ENCODE data around the gene TFE3.

TFE3 gene

DNA sequence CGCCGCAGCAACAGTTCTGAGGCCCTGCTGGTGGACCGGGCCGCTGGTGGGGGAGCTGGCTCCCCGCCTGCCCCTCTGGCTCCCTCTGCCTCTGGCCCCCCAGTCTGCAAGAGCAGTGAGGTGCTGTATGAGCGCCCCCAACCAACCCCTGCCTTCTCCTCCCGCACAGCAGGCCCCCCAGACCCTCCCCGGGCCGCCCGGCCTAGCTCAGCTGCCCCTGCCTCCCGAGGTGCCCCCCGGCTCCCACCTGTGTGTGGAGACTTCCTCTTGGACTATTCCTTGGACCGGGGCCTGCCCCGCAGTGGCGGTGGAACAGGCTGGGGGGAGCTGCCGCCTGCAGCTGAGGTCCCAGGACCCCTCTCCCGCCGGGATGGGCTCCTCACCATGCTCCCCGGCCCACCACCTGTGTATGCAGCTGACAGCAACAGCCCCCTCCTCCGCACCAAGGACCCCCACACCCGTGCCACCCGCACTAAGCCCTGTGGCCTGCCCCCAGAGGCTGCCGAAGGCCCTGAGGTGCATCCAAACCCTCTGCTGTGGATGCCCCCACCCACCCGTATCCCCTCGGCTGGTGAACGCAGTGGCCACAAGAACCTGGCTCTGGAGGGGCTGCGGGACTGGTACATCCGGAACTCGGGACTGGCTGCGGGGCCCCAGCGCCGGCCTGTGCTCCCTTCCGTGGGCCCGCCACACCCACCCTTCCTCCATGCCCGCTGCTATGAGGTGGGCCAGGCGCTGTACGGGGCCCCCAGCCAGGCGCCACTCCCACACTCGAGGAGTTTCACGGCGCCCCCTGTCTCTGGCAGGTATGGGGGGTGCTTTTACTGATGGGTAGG is 24.3 kb upstream of the TFE3 start:
- DNase-seq, result no peak
- ATAC-seq, result no peak
- Mint-ChIP-seq H3K9me3 (no peaks in the 10 kb centered on the region), H3K27ac (no peak overlapping the region), H3K27me3 (no peaks in the 10 kb centered on the region), H3K36me3 (ENCODE audit: low read depth) (no peaks in the 10 kb centered on the region), H3K4me1 (peaks cover 5% of the 10 kb centered on the region), H3K4me3 (no peak overlapping the region)

DNA sequence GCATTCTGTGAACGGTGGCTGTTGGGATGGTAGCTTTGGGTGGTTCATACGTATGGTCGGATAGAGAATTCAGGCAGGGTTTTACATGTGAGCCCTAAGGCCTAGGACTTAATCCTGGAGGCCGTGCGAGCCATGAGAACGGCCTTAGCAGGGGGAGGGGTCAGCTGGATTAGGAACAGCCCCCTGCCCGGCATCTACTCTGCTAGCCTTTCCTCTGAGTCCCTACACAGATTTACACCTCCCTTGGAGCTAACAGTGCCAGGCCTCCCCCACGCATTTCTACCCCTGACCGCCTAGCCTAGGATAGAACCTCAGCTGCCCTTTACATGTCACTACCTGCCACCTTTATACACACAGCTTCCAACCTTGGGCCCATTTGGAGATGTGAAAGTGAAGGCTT is 23.5 kb upstream of the TFE3 start:
- no peak overlapping the region for H3K27ac Mint-ChIP-seq
- DNase-seq (no peak), ATAC-seq (no peak)
- H3K4me3 Mint-ChIP-seq, result no peak overlapping the region
- H3K36me3 Mint-ChIP-seq (ENCODE audit: low read depth), result no peaks in the 10 kb centered on the region
- H3K9me3 Mint-ChIP-seq, result no peaks in the 10 kb centered on the region
- no peaks in the 10 kb centered on the region for H3K27me3 Mint-ChIP-seq
- peaks cover 2% of the 10 kb centered on the region for H3K4me1 Mint-ChIP-seq

DNA sequence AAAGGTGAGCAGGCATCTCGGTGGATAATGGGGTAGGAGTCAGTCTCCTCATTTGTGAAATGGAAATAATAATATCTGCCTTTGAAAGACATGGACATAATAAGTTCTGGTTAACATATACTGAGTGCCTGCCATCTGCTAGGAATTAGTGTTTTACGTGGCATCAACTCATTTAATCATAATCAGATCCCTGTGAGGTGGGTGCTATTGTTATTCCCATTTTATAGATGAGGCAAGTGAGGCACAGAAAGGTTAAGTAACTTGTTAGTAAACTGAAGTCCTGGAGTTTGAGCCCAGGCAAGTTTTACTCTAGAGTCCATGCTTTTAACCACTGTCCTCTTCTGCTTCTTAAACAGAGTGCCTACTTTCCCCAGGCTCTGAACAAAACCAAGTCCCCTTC is 23.1 kb upstream of the TFE3 start:
- DNase-seq (no peak), ATAC-seq (no peak)
- H3K27me3 Mint-ChIP-seq, result no peaks in the 10 kb centered on the region
- no peak overlapping the region for H3K27ac Mint-ChIP-seq
- no peak overlapping the region for H3K4me3 Mint-ChIP-seq
- no peaks in the 10 kb centered on the region for H3K36me3 Mint-ChIP-seq (ENCODE audit: low read depth)
- no peaks in the 10 kb centered on the region for H3K4me1 Mint-ChIP-seq
- no peaks in the 10 kb centered on the region for H3K9me3 Mint-ChIP-seq

DNA sequence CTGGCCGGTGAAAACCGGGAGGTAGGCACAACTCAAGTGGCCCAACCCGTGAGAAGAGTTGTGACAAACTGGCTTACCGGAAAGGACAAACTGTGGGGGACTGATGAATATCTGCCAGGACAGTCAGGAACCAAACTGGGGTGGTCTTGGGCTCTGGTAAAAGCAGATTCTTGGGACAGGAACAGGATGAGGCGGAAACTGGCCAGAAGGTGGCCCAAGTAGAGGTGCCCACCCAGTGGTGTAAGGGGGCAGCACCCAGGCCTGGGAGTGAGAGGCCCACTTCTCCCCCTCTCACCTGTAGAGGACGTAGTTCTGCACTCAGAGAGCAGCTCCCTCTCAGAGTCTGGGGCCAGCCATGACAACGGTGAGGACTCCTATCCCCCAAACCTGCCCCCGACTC is 21.6 kb upstream of the TFE3 start:
- ATAC-seq, result no peak
- no peaks in the 10 kb centered on the region for H3K36me3 Mint-ChIP-seq (ENCODE audit: low read depth)
- no peak overlapping the region for H3K4me3 Mint-ChIP-seq

DNA sequence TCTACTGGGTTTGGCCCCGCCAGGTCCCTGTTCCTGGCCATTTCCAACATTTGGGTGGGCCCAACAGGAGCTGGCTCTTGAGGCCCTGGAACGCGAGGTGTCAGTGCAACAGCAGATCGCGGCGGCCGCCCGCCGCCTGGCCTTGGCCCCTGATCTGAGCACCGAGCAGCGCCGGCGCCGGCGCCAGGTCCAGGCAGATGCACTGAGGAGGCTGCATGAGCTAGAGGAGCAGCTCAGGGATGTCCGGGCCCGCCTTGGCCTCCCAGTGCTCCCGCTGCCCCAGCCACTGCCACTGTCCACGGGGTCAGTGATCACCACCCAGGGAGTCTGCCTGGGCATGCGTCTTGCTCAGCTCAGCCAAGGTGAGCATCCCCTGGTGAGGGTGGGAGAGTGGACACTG is 21.1 kb upstream of the TFE3 start:
- no peak for ATAC-seq
- H3K27me3 Mint-ChIP-seq, result no peaks in the 10 kb centered on the region
- H3K9me3 Mint-ChIP-seq, result no peaks in the 10 kb centered on the region
- no peak overlapping the region for H3K27ac Mint-ChIP-seq
- no peaks in the 10 kb centered on the region for H3K36me3 Mint-ChIP-seq (ENCODE audit: low read depth)
- DNase-seq, result no peak
- H3K4me1 Mint-ChIP-seq, result no peaks in the 10 kb centered on the region
- H3K4me3 Mint-ChIP-seq, result no peak overlapping the region

More for the DNA sequence above, 21.6 kb upstream of the TFE3 start:
- Mint-ChIP-seq H3K4me1 (no peaks in the 10 kb centered on the region), H3K9me3 (no peaks in the 10 kb centered on the region), H3K27me3 (no peaks in the 10 kb centered on the region), H3K27ac (no peak overlapping the region)
- DNase-seq, result no peak

DNA sequence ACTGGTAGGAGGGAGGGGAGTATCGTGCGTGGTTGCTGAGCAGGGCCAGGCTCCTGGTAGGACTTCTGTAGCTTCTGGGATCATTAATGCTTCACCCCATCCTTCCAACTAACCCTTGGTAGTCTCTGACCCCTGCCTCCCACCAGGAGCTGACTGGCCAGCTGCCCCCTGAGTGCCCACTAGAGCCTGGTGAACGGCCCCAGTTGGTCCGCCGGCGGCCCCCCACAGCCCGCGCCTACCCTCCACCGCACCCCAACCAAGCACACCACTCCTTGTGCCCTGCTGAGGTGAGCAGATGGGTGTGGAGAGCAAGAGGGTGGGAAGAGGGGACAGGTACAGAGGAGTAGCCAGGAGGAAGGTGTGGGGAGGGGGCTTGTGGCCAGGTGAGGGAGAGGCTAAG is 20.6 kb upstream of the TFE3 start:
- no peaks in the 10 kb centered on the region for H3K27me3 Mint-ChIP-seq
- H3K36me3 Mint-ChIP-seq (ENCODE audit: low read depth), result no peaks in the 10 kb centered on the region
- no peak overlapping the region for H3K4me3 Mint-ChIP-seq
- DNase-seq (no peak), ATAC-seq (no peak)
- H3K27ac Mint-ChIP-seq, result no peak overlapping the region
- no peaks in the 10 kb centered on the region for H3K4me1 Mint-ChIP-seq
- H3K9me3 Mint-ChIP-seq, result no peaks in the 10 kb centered on the region

DNA sequence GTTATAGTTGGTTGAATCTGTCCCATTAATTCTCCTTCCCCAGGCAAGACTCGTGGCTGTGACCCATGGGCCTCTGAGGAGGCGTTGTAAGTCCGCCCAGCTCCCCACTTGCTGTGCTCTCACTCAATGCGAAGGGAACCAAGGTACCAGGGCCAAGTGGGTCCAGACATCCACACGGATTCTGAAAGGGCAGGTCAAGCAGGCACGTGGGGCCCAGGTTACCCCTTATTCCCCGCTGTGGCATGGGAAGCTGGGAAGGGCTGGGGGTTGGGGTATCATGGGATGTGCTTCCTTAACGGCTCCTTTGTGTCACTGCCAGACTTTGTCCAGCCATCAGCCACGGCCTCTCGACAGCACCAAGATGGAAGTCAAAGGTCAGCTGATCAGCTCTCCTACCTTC is 18.8 kb upstream of the TFE3 start:
- Mint-ChIP-seq H3K4me1 (peaks cover 4% of the 10 kb centered on the region), H3K27me3 (no peaks in the 10 kb centered on the region), H3K27ac (no peak overlapping the region), H3K4me3 (no peak overlapping the region), H3K9me3 (no peaks in the 10 kb centered on the region), H3K36me3 (ENCODE audit: low read depth) (no peaks in the 10 kb centered on the region)
- DNase-seq (no peak), ATAC-seq (no peak)

DNA sequence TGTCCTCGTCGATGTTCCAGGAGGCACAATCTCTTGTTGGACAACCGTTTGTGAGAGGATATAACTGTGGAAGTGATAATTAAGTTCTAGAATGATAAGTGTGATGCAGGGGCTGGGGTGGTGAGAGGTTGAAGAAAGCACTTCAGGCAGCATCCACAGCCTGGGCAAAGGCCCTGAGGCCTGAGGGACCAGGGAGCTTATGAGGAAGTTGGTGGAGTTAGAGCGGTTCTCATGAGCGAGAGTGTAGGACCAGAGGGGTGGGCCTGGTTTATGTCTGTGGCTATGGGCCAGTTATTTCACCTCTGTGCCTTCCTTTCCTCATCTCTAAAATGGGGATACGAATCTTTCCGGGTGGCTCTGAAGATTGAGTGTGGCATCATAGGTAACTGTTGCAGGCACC is 18.3 kb upstream of the TFE3 start:
- Mint-ChIP-seq H3K4me3 (no peak overlapping the region), H3K36me3 (ENCODE audit: low read depth) (no peaks in the 10 kb centered on the region), H3K27ac (no peak overlapping the region), H3K9me3 (no peaks in the 10 kb centered on the region), H3K4me1 (peaks cover 7% of the 10 kb centered on the region), H3K27me3 (no peaks in the 10 kb centered on the region)
- ATAC-seq (no peak), DNase-seq (no peak)

DNA sequence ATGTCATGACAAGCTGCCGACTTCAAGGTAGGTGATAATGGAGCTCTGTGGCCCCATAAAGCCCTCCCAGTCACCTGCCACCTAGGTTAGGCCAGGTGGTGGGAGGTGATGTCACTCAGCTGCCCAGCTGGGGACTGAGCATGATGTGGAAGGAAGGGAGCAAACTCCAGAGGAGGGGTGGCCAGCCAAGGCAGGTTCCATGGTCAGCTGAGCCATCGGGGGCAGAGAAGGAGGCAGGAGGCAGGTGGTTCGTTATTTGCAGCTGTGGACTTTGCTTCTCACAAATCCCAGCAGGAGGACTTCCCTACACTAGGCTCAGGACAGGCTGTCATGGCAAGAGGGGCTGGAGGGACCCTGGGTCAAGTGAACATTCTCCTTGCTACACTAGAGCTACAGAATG is 17.8 kb upstream of the TFE3 start:
- no peak overlapping the region for H3K4me3 Mint-ChIP-seq
- no peak overlapping the region for H3K27ac Mint-ChIP-seq

DNA sequence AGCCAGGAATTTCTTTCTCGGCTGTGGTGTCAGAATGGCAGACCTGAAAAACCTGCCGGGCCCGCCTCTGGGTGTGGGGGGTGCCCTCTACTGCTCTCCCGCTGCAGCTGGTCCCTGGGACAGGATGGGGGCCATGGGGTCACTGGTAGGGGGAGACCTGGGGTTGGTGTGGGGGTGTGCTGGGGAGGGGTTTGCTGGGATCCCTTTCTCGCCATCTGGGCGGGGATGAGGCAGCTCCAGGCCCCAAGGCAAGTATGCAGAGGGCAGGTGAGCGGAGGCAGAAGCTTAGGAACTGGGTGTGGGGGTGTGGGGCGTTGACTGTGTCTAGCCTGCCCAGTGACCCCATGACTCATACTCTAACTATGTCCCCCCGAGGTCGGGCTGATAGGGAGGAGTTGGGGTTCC is 16.5 kb upstream of the TFE3 start:
- DNase-seq (no peak), ATAC-seq (no peak)
- Mint-ChIP-seq H3K4me3 (no peak overlapping the region), H3K27me3 (no peaks in the 10 kb centered on the region), H3K9me3 (no peaks in the 10 kb centered on the region), H3K36me3 (ENCODE audit: low read depth) (no peaks in the 10 kb centered on the region), H3K27ac (no peak overlapping the region), H3K4me1 (peaks cover 18% of the 10 kb centered on the region)

More for the DNA sequence above, 17.8 kb upstream of the TFE3 start:
- Mint-ChIP-seq H3K27me3 (no peaks in the 10 kb centered on the region), H3K9me3 (no peaks in the 10 kb centered on the region), H3K4me1 (peaks cover 9% of the 10 kb centered on the region), H3K36me3 (ENCODE audit: low read depth) (no peaks in the 10 kb centered on the region)
- DNase-seq (no peak), ATAC-seq (no peak)

DNA sequence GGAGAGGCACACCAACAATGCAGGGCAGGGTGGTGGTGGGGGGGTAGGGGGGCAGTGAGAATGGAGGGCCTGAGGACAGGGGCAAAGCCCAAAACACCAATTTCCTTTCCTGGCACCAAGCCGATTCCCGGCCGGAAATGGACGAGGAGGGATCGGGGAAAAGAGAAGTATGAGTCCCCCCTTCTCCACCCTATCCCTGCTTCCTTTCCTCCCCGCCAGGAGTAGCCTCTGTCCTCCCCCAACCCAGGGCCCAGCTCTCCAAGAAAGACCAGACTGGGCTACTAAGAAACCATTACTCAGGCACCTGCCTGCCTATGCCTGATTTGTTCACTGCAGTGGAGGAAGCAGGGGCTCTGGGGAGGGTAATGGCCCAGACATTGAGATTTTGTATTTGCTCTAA is 16.0 kb upstream of the TFE3 start:
- Mint-ChIP-seq H3K9me3 (no peaks in the 10 kb centered on the region), H3K27me3 (no peaks in the 10 kb centered on the region), H3K27ac (no peak overlapping the region), H3K4me1 (peaks cover 21% of the 10 kb centered on the region), H3K36me3 (ENCODE audit: low read depth) (no peaks in the 10 kb centered on the region), H3K4me3 (no peak overlapping the region)
- ATAC-seq, result no peak
- DNase-seq, result no peak

DNA sequence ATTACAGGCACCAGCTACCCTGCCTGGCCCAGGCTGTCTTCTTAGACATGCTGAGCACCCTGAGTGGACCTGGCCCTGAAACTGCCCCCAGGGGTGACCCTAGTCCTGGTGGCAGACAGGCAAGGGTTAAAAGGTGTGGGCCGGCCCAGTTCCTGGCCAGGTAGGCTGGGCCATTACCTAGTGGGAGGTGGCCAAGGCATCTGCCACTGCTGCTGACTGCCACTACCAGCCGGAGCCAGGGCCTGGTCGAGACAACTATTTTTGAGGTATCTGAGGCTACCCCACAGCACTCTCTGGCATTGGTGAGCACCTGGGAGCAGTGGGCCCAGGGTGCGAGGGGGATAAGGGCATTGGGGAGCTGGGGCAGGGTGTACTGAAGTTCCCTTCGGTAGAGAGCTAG is 15.6 kb upstream of the TFE3 start, which contains the start of gene CCDC120:
CCDC120 (plus strand) TSS at position 206 of the 400 bp plus-strand sequence. CDS start 3,043 bp downstream, outside the sequence.
- no peak within 1 kb of the TSS for H3K4me3 Mint-ChIP-seq
- DNase-seq (no peak), ATAC-seq (no peak)
- H3K27me3 Mint-ChIP-seq, result no peaks in the 10 kb centered on the region
- H3K9me3 Mint-ChIP-seq, result no peaks in the 10 kb centered on the region
- peaks cover 25% of the 10 kb centered on the region for H3K4me1 Mint-ChIP-seq
- no peak within 1 kb of the TSS for H3K27ac Mint-ChIP-seq
- no peaks in the 10 kb centered on the region for H3K36me3 Mint-ChIP-seq (ENCODE audit: low read depth)

DNA sequence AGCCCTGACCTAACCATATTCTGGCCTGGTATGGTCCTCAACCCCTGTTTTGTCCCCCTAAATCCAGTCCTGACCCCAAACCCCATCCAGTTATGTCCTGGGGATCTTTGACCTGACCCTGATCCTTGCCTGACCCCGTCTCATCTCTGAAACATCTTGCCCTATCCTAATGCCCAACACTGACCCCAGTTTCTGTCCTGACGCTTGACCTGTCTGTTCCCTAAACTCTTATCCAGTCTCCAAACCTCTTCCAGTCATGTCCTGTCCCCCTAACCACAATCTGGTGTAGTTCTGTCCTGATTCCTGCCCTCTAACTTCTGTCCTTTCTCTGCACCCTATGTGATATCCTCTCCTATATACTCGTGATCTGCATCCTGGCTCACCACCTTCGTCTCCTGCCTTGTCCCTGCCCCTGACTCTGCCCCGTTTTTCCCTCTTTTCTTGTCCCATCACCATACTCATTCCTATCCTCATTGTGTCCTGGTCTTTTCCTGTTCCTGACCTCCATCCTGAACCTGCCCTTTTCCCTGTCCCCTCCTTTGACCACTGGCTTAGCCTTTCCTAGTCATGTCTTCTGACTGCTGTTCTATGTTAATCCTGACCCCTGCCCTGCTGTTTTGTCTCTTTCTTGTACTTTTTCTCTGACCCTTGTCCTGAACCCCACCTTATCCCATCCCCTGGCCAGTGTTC is 11.1 kb upstream of the TFE3 start:
- ATAC-seq, result no peak
- H3K36me3 Mint-ChIP-seq (ENCODE audit: low read depth), result no peaks in the 10 kb centered on the region
- H3K4me1 Mint-ChIP-seq, result peaks cover 33% of the 10 kb centered on the region
- peak overlapping the region; percentile 83 for H3K4me3 Mint-ChIP-seq
- H3K9me3 Mint-ChIP-seq, result no peaks in the 10 kb centered on the region
- no peaks in the 10 kb centered on the region for H3K27me3 Mint-ChIP-seq
- H3K27ac Mint-ChIP-seq, result peak overlapping the region; percentile 83
- DNase-seq, result no peak

DNA sequence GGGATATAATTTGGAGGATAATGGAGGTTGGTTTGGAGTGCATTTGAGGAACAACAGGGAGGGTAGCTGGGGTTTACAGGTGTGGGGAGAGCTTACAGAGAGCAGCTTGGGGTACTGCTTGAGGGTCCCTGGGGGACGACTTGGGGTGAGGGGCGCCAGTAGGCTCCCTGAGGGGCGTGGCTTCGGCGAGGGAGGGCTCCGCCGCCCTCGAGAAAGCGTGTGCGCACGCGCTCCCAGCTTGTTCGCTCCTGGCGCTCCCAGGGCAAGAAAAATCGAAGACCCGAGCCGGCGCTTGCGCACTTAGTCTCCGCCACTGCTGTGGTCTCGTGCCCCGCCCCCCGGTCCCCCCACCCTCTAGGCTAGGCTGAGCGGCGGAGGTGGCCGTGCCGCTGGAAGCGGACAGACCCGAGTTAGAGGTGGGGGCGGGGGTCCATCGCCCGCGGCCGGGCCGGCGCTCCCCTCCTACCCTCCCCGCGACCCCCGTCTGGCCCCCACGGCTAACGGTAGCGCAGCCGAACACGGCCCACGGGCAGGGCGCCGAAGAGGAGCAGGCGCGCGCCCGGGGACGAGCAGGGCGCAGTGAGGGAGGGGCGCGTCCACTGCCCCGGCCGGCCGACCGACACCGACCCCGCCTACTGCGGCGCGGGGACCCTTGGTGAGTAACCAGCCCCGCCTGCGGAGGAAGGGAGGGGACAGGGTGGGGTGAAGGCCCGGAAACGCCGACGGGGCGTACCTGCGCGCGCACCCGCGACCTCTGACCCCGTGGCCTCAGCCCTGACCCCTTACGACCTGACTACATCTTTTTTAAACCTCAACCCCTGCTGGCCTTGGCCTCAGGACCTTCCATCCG is 10.3 kb upstream of the TFE3 start:
- DNase-seq, result peak; percentile 70
- H3K4me1 Mint-ChIP-seq, result peaks cover 33% of the 10 kb centered on the region
- no peaks in the 10 kb centered on the region for H3K27me3 Mint-ChIP-seq
- H3K27ac Mint-ChIP-seq, result peak overlapping the region; percentile 86
- peak overlapping the region; percentile 83 for H3K4me3 Mint-ChIP-seq
- H3K9me3 Mint-ChIP-seq, result no peaks in the 10 kb centered on the region
- ATAC-seq, result peak; percentile 81
- no peaks in the 10 kb centered on the region for H3K36me3 Mint-ChIP-seq (ENCODE audit: low read depth)

DNA sequence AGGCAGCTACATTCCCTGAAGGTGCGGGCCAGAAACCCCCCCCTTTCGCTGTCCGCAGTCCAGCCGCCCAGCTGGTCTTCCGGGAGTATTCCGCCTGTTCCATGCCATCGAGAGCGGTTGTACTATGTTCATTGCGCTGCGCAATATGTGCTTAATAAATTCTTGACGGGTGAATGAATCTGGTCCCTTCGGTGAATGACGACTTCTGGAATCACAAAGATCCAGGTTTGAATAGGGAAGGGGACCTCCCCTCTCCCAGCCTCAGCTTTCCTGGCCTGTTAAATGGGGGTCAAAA is 777 bp upstream of the TFE3 start:
- no peaks in the 10 kb centered on the region for H3K9me3 Mint-ChIP-seq
- H3K27ac Mint-ChIP-seq, result peak overlapping the region; percentile 58
- no peaks in the 10 kb centered on the region for H3K27me3 Mint-ChIP-seq
- no peak for DNase-seq
- H3K36me3 Mint-ChIP-seq (ENCODE audit: low read depth), result peaks cover under 1% of the 10 kb centered on the region
- no peak for ATAC-seq
- peak overlapping the region; percentile 89 for H3K4me3 Mint-ChIP-seq
- peaks cover 29% of the 10 kb centered on the region for H3K4me1 Mint-ChIP-seq

Measured in activated naive CD8-positive, alpha-beta T cell treated with anti-CD3 and anti-CD28 coated beads, Interleukin-2, amount 50 U/mL, for 24 hours (primary cell).